K562 (cell line): ENCODE data around the gene SEC63. TPM values are rescaled to one million over a fixed set of nuclear protein-coding genes. Genes with fewer than 3 reads are reported as not detected.
A peak's percentile ranks its signal among the peaks of the same experiment; 100 is the strongest.

Experiments
- NFXL1 ChIP-seq: fragments of 450-650 bp; formaldehyde crosslinking; IDR thresholded peaks from 2 replicates; pipeline ENCODE4 v1.4.0; 2021; ENCODE audit warnings: mild to moderate bottlenecking
- POLR2AphosphoS5 ChIP-seq: IDR thresholded peaks from 2 replicates; pipeline ENCODE4 v1.6.1; 2011; ENCODE audit warnings: mild to moderate bottlenecking, low read depth, low read length, moderate library complexity; ENCODE audit not compliant: control insufficient read depth, insufficient read depth
- REST ChIP-seq, 2 experiments: fragments of 450-650 bp; formaldehyde crosslinking in 1 of 2; IDR thresholded peaks; 2 replicates each; pipeline versions ENCODE4 v1.4.0 to v1.6.1; 2014 to 2020; ENCODE audit warnings: mild to moderate bottlenecking in 2 of 2, borderline replicate concordance in 1 of 2, low read depth in 1 of 2
- polyA plus RNA-seq, 8 experiments: library from polyadenylated mRNA; depleted of rRNA in 4 of 8; stranded (reverse) in 5 of 8; unstranded in 3 of 8; fragments of >200 nt; fragmentation: Nextera tagmentation in 2 of 8; fragmentation: Illumina TruSeq in 1 of 8; extraction: Ambion mirVana in 2 of 8; extraction: Trizol in 1 of 8; gene quantifications; 2 replicates each; pipeline versions ENCODE4 v1.2.1 to v1.2.3, GENCODE V29; 2011 to 2014; ENCODE audit warnings: inconsistent platforms in 1 of 8, missing spikeins in 1 of 8
- total RNA-seq, 7 experiments: library from RNA; depleted of rRNA in 6 of 7; stranded (reverse); fragments of >200 nt in 6 of 7; fragmentation: Illumina TruSeq in 2 of 7; extraction: Trizol in 2 of 7; gene quantifications; 2 replicates each; pipeline versions ENCODE4 v1.2.1 to v1.2.3, GENCODE V29; 2011 to 2021; ENCODE audit warnings: low replicate concordance in 1 of 7

Gene SEC63
- total and polyA plus RNA-seq, 9 of the 15 experiments (the other 6 are each of a cell fraction or from before 2014, with no cell fraction given) = 13.8 to 74.6 (median 28.4) TPM

- no peak for TF ChIP-seq REST (IDR thresholded peaks at IDR 0.05; ENCODE audit: borderline replicate concordance)
- TF ChIP-seq REST (CRISPR knock-in tag; IDR thresholded peaks at IDR 0.05; ENCODE audit: low read depth) = peak; percentile 71; the same call in 1 of the 2 replicates
- peak; percentile 62 for TF ChIP-seq POLR2AphosphoS5
- no peak for TF ChIP-seq NFXL1 (CRISPR knock-in tag)
These were observed at the start of gene SEC63 (continued) for GRCh38 chr6:107957909-107958688.
